Activated CD8-positive, alpha-beta memory T cell treated with anti-CD3 and anti-CD28 coated beads, Interleukin-2, amount 10 ng/mL, durations not matched to agents 7 days and 5 days (primary cell): ENCODE data around the gene STARD8. TPM values are rescaled to one million over a fixed set of nuclear protein-coding genes. Genes with fewer than 3 reads are reported as not detected.

Experiments
- ATAC-seq: fragments of 150-1000 bp; cut with Tn5 transposase; one replicate; pipeline ENCODE4 v1.10.0; 2021; ENCODE audit warnings: moderate library complexity
- CTCF ChIA-PET: fragments of 350-600 bp; sonication (Branson Sonifier 250); formaldehyde crosslinking; loops from one replicate; lab custom pipeline; 2021; ENCODE audit warnings: antibody characterized with exemption; lab: Charles Lee
- DNase-seq: peaks from one replicate; pipeline ENCODE4 v3.0.0-alpha.2; 2020
- H3K27ac Mint-ChIP-seq: one replicate; pipeline ENCODE4 v1.8.0; 2021; ENCODE audit warnings: mild to moderate bottlenecking, mixed read lengths
- H3K27me3 Mint-ChIP-seq: one replicate; pipeline ENCODE4 v1.8.0; 2021; ENCODE audit warnings: mixed read lengths
- H3K36me3 Mint-ChIP-seq: one replicate; pipeline ENCODE4 v1.8.0; 2021; ENCODE audit warnings: mild to moderate bottlenecking, mixed read lengths
- H3K4me1 Mint-ChIP-seq: one replicate; pipeline ENCODE4 v1.8.0; 2021; ENCODE audit warnings: mixed read lengths
- H3K4me3 Mint-ChIP-seq: one replicate; pipeline ENCODE4 v1.8.0; 2021; ENCODE audit warnings: mild to moderate bottlenecking, moderate library complexity, mixed read lengths
- H3K9me3 Mint-ChIP-seq: one replicate; pipeline ENCODE4 v1.8.0; 2022; ENCODE audit warnings: low read depth, mixed read lengths
- total RNA-seq, 2 experiments: library from RNA; stranded (reverse); gene quantifications; one replicate each; pipeline ENCODE4 v1.2.3, GENCODE V29; 2021

Gene STARD8
- total RNA-seq, 2 experiments from 2014 or later = 0.64 to 2.3 TPM

GRCh38 chrX:68719181-68719903, 71.9 kb downstream of the STARD8 start:
- H3K9me3 Mint-ChIP-seq = no peaks in the 10 kb centered on the region
- DNase-seq = no peak
- H3K27me3 Mint-ChIP-seq = no peaks in the 10 kb centered on the region
- H3K27ac Mint-ChIP-seq = no peak overlapping the region
- H3K4me1 Mint-ChIP-seq = no peaks in the 10 kb centered on the region
- no peaks in the 10 kb centered on the region for H3K36me3 Mint-ChIP-seq
- no peak overlapping the region for H3K4me3 Mint-ChIP-seq
- CTCF ChIA-PET = interaction anchor here (1.7 kb wide), 1 partner anchor 30 kb away, joined by 5 read pairs; no protein-coding TSS in a partner anchor
- ATAC-seq = no peak

DNA sequence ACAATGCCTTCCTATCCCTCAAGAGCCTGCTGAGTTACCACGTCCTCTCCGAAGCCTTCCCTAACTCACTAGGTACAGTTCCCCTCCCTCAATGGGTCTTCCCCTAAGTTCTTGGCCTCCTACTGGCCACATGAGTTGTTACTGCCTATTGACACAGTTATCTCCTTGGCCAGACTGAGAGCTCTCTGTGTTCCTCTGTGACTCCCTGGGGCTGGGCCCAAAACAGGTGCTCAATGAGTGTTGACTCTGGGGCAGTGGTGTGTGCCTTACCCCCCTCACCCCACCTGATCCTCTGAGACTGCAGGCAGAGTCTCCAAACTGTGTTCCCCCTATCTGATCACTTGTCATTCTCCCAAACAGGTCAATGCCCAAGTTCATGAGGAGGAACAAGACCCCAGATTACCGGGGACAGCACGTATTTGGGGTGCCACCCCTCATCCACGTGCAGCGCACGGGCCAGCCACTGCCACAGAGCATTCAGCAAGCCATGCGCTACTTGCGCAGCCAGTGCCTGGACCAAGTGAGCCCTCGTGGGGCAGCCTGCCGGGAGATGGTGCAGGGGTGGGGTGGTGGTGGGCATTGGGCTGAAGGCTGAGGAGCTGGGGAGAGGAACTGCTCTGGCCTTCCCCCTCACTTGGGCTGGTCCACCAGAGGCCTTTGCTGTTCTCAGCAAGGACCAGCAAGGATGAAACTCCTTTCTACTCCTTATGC, 72.6 kb downstream of the STARD8 start:
- no peak overlapping the region for H3K27ac Mint-ChIP-seq
- no peaks in the 10 kb centered on the region for H3K4me1 Mint-ChIP-seq
- H3K9me3 Mint-ChIP-seq = no peaks in the 10 kb centered on the region
- H3K4me3 Mint-ChIP-seq = no peak overlapping the region
- DNase-seq = no peak
- ATAC-seq = no peak
- H3K27me3 Mint-ChIP-seq = no peaks in the 10 kb centered on the region
- CTCF ChIA-PET = interaction anchor here (1.7 kb wide), 1 partner anchor 29 kb away, joined by 5 read pairs; no protein-coding TSS in a partner anchor
- H3K36me3 Mint-ChIP-seq = no peaks in the 10 kb centered on the region

DNA sequence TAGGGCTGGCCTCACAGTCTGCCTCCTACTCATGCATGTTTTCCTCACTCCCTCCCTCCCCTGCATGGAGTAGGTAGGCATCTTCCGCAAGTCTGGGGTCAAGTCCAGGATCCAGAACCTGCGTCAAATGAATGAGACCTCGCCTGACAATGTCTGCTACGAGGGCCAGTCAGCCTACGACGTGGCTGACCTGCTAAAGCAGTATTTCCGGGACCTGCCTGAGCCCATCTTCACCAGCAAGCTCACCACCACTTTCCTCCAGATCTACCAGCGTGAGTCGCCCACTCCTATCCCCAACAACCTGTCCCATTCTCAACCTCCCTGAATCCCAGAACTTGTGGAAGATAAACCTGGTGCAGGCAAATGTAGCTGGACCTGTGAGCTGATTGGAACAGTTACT, 73.4 kb downstream of the STARD8 start:
- H3K27ac Mint-ChIP-seq = no peak overlapping the region

DNA sequence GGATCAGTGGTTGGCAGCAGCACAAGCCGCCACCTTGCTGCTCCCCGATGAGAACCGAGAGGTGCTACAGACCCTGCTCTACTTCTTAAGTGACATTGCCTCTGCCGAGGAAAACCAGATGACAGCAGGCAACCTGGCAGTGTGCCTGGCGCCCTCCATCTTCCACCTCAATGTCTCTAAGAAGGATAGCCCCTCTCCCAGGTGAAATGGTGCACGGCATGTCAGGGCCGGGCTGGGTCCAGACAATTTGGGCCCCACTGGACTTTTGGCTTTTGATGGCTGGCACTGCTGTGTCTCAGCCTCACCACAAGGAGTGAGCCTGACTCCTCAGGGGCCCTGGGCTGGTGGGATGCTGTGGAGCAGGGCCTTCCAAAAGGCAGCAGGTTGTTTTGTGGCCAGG, 74.1 kb downstream of the STARD8 start:
- Mint-ChIP-seq H3K9me3 (no peaks in the 10 kb centered on the region), H3K36me3 (no peaks in the 10 kb centered on the region), H3K27ac (no peak overlapping the region), H3K4me1 (no peaks in the 10 kb centered on the region), H3K27me3 (no peaks in the 10 kb centered on the region), H3K4me3 (no peak overlapping the region)
- DNase-seq = no peak
- CTCF ChIA-PET = no interaction called here
- no peak for ATAC-seq

More for the DNA sequence above, 73.4 kb downstream of the STARD8 start:
- Mint-ChIP-seq H3K9me3 (no peaks in the 10 kb centered on the region), H3K4me1 (no peaks in the 10 kb centered on the region), H3K36me3 (no peaks in the 10 kb centered on the region), H3K4me3 (no peak overlapping the region), H3K27me3 (no peaks in the 10 kb centered on the region)
- CTCF ChIA-PET = no interaction called here
- no peak for DNase-seq
- ATAC-seq = no peak

- Mint-ChIP-seq H3K27me3 (no peaks in the 10 kb centered on the region), H3K27ac (no peak overlapping the region), H3K9me3 (no peaks in the 10 kb centered on the region), H3K36me3 (no peaks in the 10 kb centered on the region), H3K4me3 (no peak overlapping the region), H3K4me1 (no peaks in the 10 kb centered on the region)
- no peak for ATAC-seq
- no peak for DNase-seq
- CTCF ChIA-PET = no interaction called here
Measured at GRCh38 chrX:68721991-68722860, 74.8 kb downstream of the STARD8 start.

- ATAC-seq (no peak), DNase-seq (no peak)
- CTCF ChIA-PET = interaction anchor here (1.5 kb wide), 1 partner anchor 10 kb away, joined by 3 read pairs; no protein-coding TSS in a partner anchor
- Mint-ChIP-seq H3K4me1 (no peaks in the 10 kb centered on the region), H3K27me3 (no peaks in the 10 kb centered on the region), H3K4me3 (no peak overlapping the region), H3K27ac (no peak overlapping the region), H3K9me3 (no peaks in the 10 kb centered on the region), H3K36me3 (no peaks in the 10 kb centered on the region)
Measured at GRCh38 chrX:68723491-68724155, 76.2 kb downstream of the STARD8 start.

- CTCF ChIA-PET = interaction anchor here (1.5 kb wide), 1 partner anchor 9 kb away, joined by 3 read pairs; no protein-coding TSS in a partner anchor
- Mint-ChIP-seq H3K4me3 (no peak overlapping the region), H3K36me3 (no peaks in the 10 kb centered on the region), H3K9me3 (no peaks in the 10 kb centered on the region), H3K4me1 (no peaks in the 10 kb centered on the region), H3K27ac (no peak overlapping the region), H3K27me3 (peaks cover 2% of the 10 kb centered on the region)
- ATAC-seq (no peak), DNase-seq (no peak)
Measured at GRCh38 chrX:68724531-68725020, 77.1 kb downstream of the STARD8 start.

- Mint-ChIP-seq H3K4me1 (no peaks in the 10 kb centered on the region), H3K9me3 (no peaks in the 10 kb centered on the region), H3K27me3 (peaks cover 2% of the 10 kb centered on the region), H3K36me3 (no peaks in the 10 kb centered on the region), H3K27ac (no peak overlapping the region), H3K4me3 (no peak overlapping the region)
- DNase-seq (no peak), ATAC-seq (no peak)
- CTCF ChIA-PET = no interaction called here
Measured at GRCh38 chrX:68725756-68726365, 78.4 kb downstream of the STARD8 start.

DNA sequence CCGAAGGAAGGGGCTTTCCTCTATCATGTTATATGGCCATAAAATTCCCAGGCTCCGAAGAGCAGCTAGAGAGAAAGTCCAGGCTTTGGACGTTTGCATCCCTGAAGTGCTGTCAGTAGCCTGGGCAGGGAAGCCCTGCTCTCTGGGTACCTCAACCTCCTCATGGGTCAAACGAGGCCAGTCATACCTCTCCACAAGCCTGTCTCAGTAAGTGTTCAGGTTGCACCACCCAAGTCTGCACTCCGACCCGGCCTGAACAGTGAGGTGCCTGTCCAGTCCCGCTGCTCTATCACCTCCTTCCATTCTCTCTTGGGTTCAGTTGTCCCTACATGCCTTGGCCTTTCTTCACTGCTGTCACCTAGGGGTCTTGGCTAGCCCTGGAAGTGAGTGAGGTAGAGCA, 78.9 kb downstream of the STARD8 start:
- DNase-seq (no peak), ATAC-seq (no peak)
- Mint-ChIP-seq H3K9me3 (no peaks in the 10 kb centered on the region), H3K27ac (no peak overlapping the region), H3K4me1 (no peaks in the 10 kb centered on the region), H3K4me3 (no peak overlapping the region), H3K36me3 (no peaks in the 10 kb centered on the region), H3K27me3 (peaks cover 2% of the 10 kb centered on the region)
- CTCF ChIA-PET = no interaction called here

DNA sequence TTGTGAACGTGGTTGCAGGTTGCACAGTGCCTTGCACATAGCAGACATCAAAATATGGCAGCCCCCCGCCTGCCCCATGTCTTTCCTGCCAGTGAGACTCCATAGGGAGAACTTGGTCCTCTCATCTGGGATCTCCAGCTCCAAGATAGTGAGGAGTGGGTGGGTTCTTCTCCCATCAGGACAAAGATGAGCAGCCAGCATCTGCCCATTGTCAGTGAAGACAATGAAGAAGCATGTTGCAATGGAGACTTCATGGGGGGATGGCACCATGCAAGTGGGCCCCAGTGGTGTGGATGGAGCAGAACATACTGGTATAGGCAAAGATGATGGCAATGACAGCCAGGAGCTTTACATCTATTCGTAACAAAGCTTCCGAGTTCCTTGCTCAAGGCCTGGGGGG, 80.2 kb downstream of the STARD8 start:
- H3K4me3 Mint-ChIP-seq = no peak overlapping the region
- H3K4me1 Mint-ChIP-seq = no peaks in the 10 kb centered on the region
- ATAC-seq (no peak), DNase-seq (no peak)
- H3K36me3 Mint-ChIP-seq = no peaks in the 10 kb centered on the region
- H3K9me3 Mint-ChIP-seq = no peaks in the 10 kb centered on the region
- CTCF ChIA-PET = no interaction called here
- peaks cover 2% of the 10 kb centered on the region for H3K27me3 Mint-ChIP-seq
- no peak overlapping the region for H3K27ac Mint-ChIP-seq

DNA sequence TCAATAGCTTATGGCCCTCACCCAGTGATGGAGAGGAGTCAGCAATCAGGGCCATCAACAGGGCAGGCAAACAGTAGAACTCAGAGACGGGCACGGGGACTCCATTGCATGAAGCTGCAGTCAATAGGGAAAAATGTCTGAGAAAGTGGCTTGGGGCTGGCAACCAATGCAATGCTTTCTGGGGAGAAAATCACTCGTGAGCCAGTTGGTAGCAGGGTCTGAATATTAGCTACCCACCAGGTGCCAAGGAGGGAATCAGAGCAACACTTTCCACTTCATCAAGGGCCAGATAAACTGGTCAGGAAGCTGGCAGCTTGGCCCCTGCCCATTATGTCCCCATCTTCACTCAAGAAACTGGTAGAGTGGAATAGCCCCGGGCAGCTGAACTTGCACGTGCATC, 80.7 kb downstream of the STARD8 start:
- DNase-seq (no peak), ATAC-seq (no peak)
- H3K36me3 Mint-ChIP-seq = no peaks in the 10 kb centered on the region
- H3K4me3 Mint-ChIP-seq = no peak overlapping the region
- peaks cover 2% of the 10 kb centered on the region for H3K27me3 Mint-ChIP-seq
- CTCF ChIA-PET = no interaction called here
- no peak overlapping the region for H3K27ac Mint-ChIP-seq
- no peaks in the 10 kb centered on the region for H3K9me3 Mint-ChIP-seq
- no peaks in the 10 kb centered on the region for H3K4me1 Mint-ChIP-seq

DNA sequence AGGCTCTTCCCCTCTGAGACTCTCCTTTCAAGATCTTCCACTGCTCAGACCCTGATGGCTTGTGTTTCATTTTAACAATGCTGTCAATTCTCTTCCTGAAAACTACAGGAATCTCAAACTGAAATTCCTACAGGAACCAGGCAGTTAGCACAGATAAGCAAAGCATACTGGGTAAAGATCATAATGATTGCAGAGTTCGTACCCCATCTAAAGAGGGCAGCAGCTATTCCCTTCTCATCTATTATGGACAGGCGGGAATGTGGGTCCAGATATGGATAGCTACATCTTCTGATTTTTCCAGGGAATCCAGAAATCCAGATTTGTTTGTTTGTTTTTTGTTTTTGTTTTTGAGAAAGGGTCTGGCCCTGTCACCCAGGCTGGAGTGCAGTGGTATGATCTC, 83.8 kb downstream of the STARD8 start:
- CTCF ChIA-PET = no interaction called here
- Mint-ChIP-seq H3K9me3 (no peaks in the 10 kb centered on the region), H3K27ac (no peak overlapping the region), H3K4me1 (no peaks in the 10 kb centered on the region), H3K36me3 (no peaks in the 10 kb centered on the region), H3K4me3 (no peak overlapping the region), H3K27me3 (peaks cover 2% of the 10 kb centered on the region)
- DNase-seq (no peak), ATAC-seq (no peak)
